DND-41 (cell line): ENCODE results near the gene REC114.
"Not testable (repeated sequence)": the region's sequence is repeated elsewhere in the genome, so short reads cannot be mapped to it uniquely, and the experiment has no call there.

Source experiments
- ATAC-seq: fragments of 200-7000 bp; cut with Tn5 transposase; 3 replicates; pipeline ENCODE4 v1.9.1; 2021; ENCODE audit warnings: low read depth; ENCODE audit not compliant: insufficient read depth
- DNase-seq: peaks from one replicate; pipeline ENCODE4 v3.0.0-alpha.2; 2020
- H2AFZ ChIP-seq: 2 replicates; pipeline ENCODE4 v1.6.0; 2012; ENCODE audit warnings: low read depth, low read length
- H3K27ac ChIP-seq: 2 replicates; pipeline ENCODE4 v1.5.1; 2012; ENCODE audit warnings: low read length, inconsistent platforms
- H3K27me3 ChIP-seq: fragments of 200-600 bp; sonication (generic); 2 replicates; pipeline ENCODE4 v1.6.0; 2012; ENCODE audit warnings: low read length, mild to moderate bottlenecking, inconsistent platforms; ENCODE audit not compliant: insufficient read depth, poor library complexity
- H3K36me3 ChIP-seq: 2 replicates; pipeline ENCODE4 v1.5.1; 2012; ENCODE audit warnings: low read length, inconsistent platforms; ENCODE audit not compliant: insufficient read depth
- H3K4me1 ChIP-seq: 2 replicates; pipeline ENCODE4 v1.5.1; 2012; ENCODE audit warnings: mild to moderate bottlenecking, low read length; ENCODE audit not compliant: insufficient read depth
- H3K4me2 ChIP-seq: 2 replicates; pipeline ENCODE4 v1.6.0; 2012; ENCODE audit warnings: mild to moderate bottlenecking, moderate library complexity, low read length, inconsistent platforms; ENCODE audit not compliant: insufficient read depth
- H3K4me3 ChIP-seq, 2 experiments: fragments of 200-600 bp in 1 of 2; shearing (Covaris generic) in 1 of 2; 2 replicates each; pipeline ENCODE4 v1.5.1; 2012 to 2016; ENCODE audit warnings: inconsistent platforms in 2 of 2, low read length in 2 of 2, mild to moderate bottlenecking in 2 of 2, low read depth in 1 of 2, moderate library complexity in 1 of 2
- H3K79me2 ChIP-seq: 2 replicates; pipeline ENCODE4 v1.6.0; 2012; ENCODE audit warnings: low read length, inconsistent platforms; ENCODE audit not compliant: insufficient read depth
- H3K9ac ChIP-seq: 2 replicates; pipeline ENCODE4 v1.6.0; 2012; ENCODE audit warnings: low read depth, mild to moderate bottlenecking, inconsistent platforms, low read length, moderate library complexity
- H3K9me3 ChIP-seq: 2 replicates; pipeline ENCODE4 v1.5.1; 2012; ENCODE audit warnings: low read length, moderate library complexity, mild to moderate bottlenecking, inconsistent platforms; ENCODE audit not compliant: insufficient read depth, severe bottlenecking
- H4K20me1 ChIP-seq: 2 replicates; pipeline ENCODE4 v1.6.0; 2012; ENCODE audit warnings: low read length; ENCODE audit not compliant: insufficient read depth
- CTCF ChIP-seq: IDR thresholded peaks from 2 replicates; pipeline ENCODE4 v1.5.1; 2012; ENCODE audit warnings: borderline replicate concordance, low read length, moderate library complexity, mild to moderate bottlenecking; ENCODE audit not compliant: poor library complexity, severe bottlenecking; ENCODE audit errors: extremely low read depth
- EZH2 ChIP-seq: IDR thresholded peaks from 3 replicates; pipeline ENCODE4 v1.6.1; 2012; ENCODE audit warnings: borderline replicate concordance, low read depth, mild to moderate bottlenecking, moderate library complexity, low read length, inconsistent platforms; ENCODE audit not compliant: severe bottlenecking

The REC114 gene

GRCh38 chr15:73541479-73541878, 98.5 kb downstream of the REC114 start:
- H4K20me1 ChIP-seq, result no peaks in the 10 kb centered on the region
- H3K79me2 ChIP-seq, result no peaks in the 10 kb centered on the region
- H3K9ac ChIP-seq, result no peak overlapping the region
- H3K27me3 ChIP-seq, result no peaks in the 10 kb centered on the region
- H2AFZ ChIP-seq, result no peak overlapping the region
- ATAC-seq, result no peak
- TF ChIP-seq CTCF, result no peak
- H3K36me3 ChIP-seq, result no peaks in the 10 kb centered on the region
- H3K4me1 ChIP-seq, result no peaks in the 10 kb centered on the region
- no peaks in the 10 kb centered on the region for H3K9me3 ChIP-seq
- no peak overlapping the region for H3K4me2 ChIP-seq
- no peak overlapping the region for H3K27ac ChIP-seq
- H3K4me3 ChIP-seq, result no peak overlapping the region
- no peak for DNase-seq

- H3K9me3 ChIP-seq, H3K4me2 ChIP-seq, H3K27me3 ChIP-seq, DNase-seq, ATAC-seq, H3K27ac ChIP-seq, H3K79me2 ChIP-seq, H3K4me1 ChIP-seq, H3K36me3 ChIP-seq, H3K9ac ChIP-seq, H3K4me3 ChIP-seq, H4K20me1 ChIP-seq, H2AFZ ChIP-seq: not testable (repeated sequence)
Observed at GRCh38 chr15:73548925-73549324, 106.0 kb downstream of the REC114 start.

GRCh38 chr15:73550190-73550589, 107.2 kb downstream of the REC114 start:
- ATAC-seq, result no peak
- no peaks in the 10 kb centered on the region for H3K79me2 ChIP-seq
- H3K4me2 ChIP-seq, result no peak overlapping the region
- no peak for DNase-seq
- no peaks in the 10 kb centered on the region for H3K27me3 ChIP-seq
- no peaks in the 10 kb centered on the region for H3K36me3 ChIP-seq
- H4K20me1 ChIP-seq, result no peaks in the 10 kb centered on the region
- H3K4me3 ChIP-seq, result no peak overlapping the region
- no peak overlapping the region for H3K9ac ChIP-seq
- H3K9me3 ChIP-seq, result no peaks in the 10 kb centered on the region
- H3K4me1 ChIP-seq, result no peaks in the 10 kb centered on the region
- TF ChIP-seq CTCF (no peak), EZH2 (no peak)
- H2AFZ ChIP-seq, result no peak overlapping the region
- no peak overlapping the region for H3K27ac ChIP-seq

- H3K9me3 ChIP-seq, result no peaks in the 10 kb centered on the region
- no peaks in the 10 kb centered on the region for H3K27me3 ChIP-seq
- no peak overlapping the region for H3K4me3 ChIP-seq
- H3K4me1 ChIP-seq, result no peaks in the 10 kb centered on the region
- DNase-seq (no peak), ATAC-seq (no peak)
- H3K36me3 ChIP-seq, result peaks cover 8% of the 10 kb centered on the region; the same call in 1 of the 2 replicates
- no peak overlapping the region for H3K9ac ChIP-seq
- H3K4me2 ChIP-seq, result no peak overlapping the region
- no peaks in the 10 kb centered on the region for H3K79me2 ChIP-seq
- H4K20me1 ChIP-seq, result no peaks in the 10 kb centered on the region
- H2AFZ ChIP-seq, result no peak overlapping the region
- TF ChIP-seq CTCF (no peak), EZH2 (no peak)
- no peak overlapping the region for H3K27ac ChIP-seq
Observed at GRCh38 chr15:73555080-73555479, 112.1 kb downstream of the REC114 start.
